ENCODE measurements around the gene FAM110A. TPM values are rescaled to one million over a fixed set of nuclear protein-coding genes. Genes with fewer than 3 reads are reported as not detected.
"Not testable (repeated sequence)": the region's sequence is repeated elsewhere in the genome, so short reads cannot be mapped to it uniquely, and the experiment has no call there.

The FAM110A gene
- total and polyA plus RNA-seq, 4 experiments from 2014 or later: 8.1 to 21.7 (median 17.6) TPM

DNA sequence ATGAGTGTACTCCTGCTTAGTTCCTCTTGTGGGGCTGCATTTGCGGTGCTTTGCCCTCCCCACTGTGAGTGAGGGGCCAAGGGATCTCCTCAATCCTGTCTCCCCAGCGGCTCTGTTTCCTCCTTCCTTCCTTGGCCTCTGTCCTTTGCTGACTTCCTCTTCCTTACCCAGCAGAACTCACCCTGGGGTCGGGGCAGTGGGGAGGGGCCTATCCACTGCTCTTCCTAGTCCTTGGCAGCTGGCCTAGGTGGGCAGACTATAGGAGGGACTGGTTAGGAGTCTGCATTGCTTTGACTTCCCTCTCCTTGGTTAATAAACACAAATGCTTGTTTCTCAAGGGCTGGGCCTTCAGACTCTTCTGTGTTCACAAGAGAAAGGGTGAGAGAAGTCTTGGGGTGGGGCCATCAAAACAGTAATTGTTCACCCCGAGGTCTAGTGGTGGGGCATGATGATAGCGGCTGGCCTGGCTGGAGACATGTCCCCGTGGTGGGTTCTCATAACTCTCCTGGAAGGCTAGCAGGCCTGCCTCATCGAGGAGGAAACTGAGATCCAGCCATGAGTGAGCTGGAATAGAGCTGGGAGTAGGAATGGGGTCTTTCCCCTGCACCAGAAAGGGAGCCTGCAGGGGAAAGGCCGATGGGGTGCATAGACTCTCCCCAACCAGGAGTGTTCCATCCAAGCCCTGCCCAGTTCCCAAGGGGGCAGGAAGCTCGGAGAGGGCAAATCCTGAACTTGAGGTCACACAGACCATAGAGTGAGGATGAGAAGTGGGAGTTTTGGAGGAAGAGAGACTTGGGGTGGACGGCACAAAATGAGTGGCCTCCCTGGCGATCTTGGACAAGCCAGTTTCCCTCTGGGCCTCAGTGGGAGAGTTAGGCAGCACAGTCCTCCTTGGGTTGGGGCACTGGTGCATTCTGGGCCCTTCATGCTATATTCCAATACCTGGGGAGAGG is 12.7 kb downstream of the FAM110A start:
- ChIA-PET POLR2A (ENCODE audit: partially characterized antibody) (interaction anchor here (0.7 to 6.5 kb wide), 10 partner anchors 8 to 110 kb away, joined by 3 to 130 read pairs (median 4); partner anchors contain the start of gene FAM110A), CTCF (ENCODE audit: partially characterized antibody) (interaction anchor here (1.0 to 3.2 kb wide), 8 partner anchors 8 to 111 kb away, joined by 3 to 20 read pairs (median 6); partner anchors contain the start of gene FAM110A)
- H3K36me3 Mint-ChIP-seq: peaks cover 8 to 11% of the 10 kb centered on the region in 2 donors
- no peak for DNase-seq
- peaks cover 73% of the 10 kb centered on the region for H3K4me1 ChIP-seq (ENCODE audit: insufficient read depth, low read length)
- H3K27me3 ChIP-seq (ENCODE audit: insufficient read depth, low read length): no peaks in the 10 kb centered on the region
- peak overlapping the region; percentile 70 for H3K27ac ChIP-seq (ENCODE audit: low read depth, low read length)
- no peaks in the 10 kb centered on the region for H3K9me3 Mint-ChIP-seq
- peak overlapping the region; percentile 91 to 98 (median 95) for H3K27ac Mint-ChIP-seq
- H3K27me3 Mint-ChIP-seq: no peaks in the 10 kb centered on the region
- intact Hi-C loops (cut with micrococcal nuclease): loop anchor here (10.0 kb wide), 2 partner anchors 549 to 619 kb away; partner anchors contain the start of genes FKBP1A and NSFL1C
- H3K9me3 ChIP-seq (ENCODE audit: control insufficient read depth in 1 of 2, low read length in 2 of 2): no peaks in the 10 kb centered on the region
- H3K36me3 ChIP-seq (ENCODE audit: insufficient read depth, low read length): no peaks in the 10 kb centered on the region
- peak overlapping the region; percentile 67 to 74 for H3K4me3 ChIP-seq (ENCODE audit: low read length in 2 of 2)
- peaks cover 31 to 69% (median 47%) of the 10 kb centered on the region in 4 donors for H3K4me1 Mint-ChIP-seq
- peak overlapping the region; percentile 86 to 96 (median 89) for H3K4me3 Mint-ChIP-seq

DNA sequence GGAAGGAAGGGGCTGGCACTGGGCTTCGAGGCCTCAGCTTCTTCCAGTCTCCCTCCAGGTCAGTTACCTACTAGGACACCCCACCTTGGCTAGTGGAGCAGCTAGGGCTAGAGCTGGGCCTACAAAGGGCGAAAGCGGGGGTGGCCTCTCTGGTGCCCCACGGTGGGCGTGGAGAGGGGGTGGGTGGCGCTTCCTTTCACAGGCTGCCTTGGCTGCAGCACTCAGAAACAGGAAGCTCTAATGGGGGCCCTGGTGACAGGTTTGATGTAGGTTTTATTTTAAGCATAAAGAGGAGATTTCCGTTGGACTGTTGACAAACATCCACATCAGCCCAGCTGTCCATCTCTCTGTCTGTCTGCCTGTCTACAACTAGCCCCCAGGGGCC is 13.4 kb downstream of the FAM110A start:
- Mint-ChIP-seq H3K9me3 (no peaks in the 10 kb centered on the region), H3K4me1 (peaks cover 34 to 71% (median 52%) of the 10 kb centered on the region in 4 donors), H3K4me3 (peak overlapping the region; percentile 86 to 96 (median 89)), H3K36me3 (peaks cover 14% of the 10 kb centered on the region in 2 donors), H3K27ac (peak overlapping the region; percentile 91 to 98 (median 95)), H3K27me3 (no peaks in the 10 kb centered on the region)
- Histone ChIP-seq H3K27ac (ENCODE audit: low read depth, low read length) (peak overlapping the region; percentile 70), H3K36me3 (ENCODE audit: insufficient read depth, low read length) (no peaks in the 10 kb centered on the region), H3K27me3 (ENCODE audit: insufficient read depth, low read length) (no peaks in the 10 kb centered on the region), H3K4me1 (ENCODE audit: insufficient read depth, low read length) (peaks cover 73% of the 10 kb centered on the region), H3K9me3 (ENCODE audit: control insufficient read depth in 1 of 2, low read length in 2 of 2) (no peaks in the 10 kb centered on the region), H3K4me3 (ENCODE audit: low read length in 2 of 2) (peak overlapping the region; percentile 67 to 74)
- DNase-seq: peak; percentile 47 to 68 (median 50)
- ChIA-PET POLR2A (ENCODE audit: partially characterized antibody) (interaction anchor here (0.7 to 6.5 kb wide), 10 partner anchors 9 to 109 kb away, joined by 3 to 130 read pairs (median 4); partner anchors contain the start of gene FAM110A), CTCF (ENCODE audit: partially characterized antibody) (interaction anchor here (1.0 to 3.2 kb wide), 7 partner anchors 9 to 110 kb away, joined by 3 to 20 read pairs (median 5); partner anchors contain the start of gene FAM110A)
- intact Hi-C loops (cut with micrococcal nuclease): loop anchor here (10.0 kb wide), 2 partner anchors 548 to 618 kb away; partner anchors contain the start of genes FKBP1A and NSFL1C

DNA sequence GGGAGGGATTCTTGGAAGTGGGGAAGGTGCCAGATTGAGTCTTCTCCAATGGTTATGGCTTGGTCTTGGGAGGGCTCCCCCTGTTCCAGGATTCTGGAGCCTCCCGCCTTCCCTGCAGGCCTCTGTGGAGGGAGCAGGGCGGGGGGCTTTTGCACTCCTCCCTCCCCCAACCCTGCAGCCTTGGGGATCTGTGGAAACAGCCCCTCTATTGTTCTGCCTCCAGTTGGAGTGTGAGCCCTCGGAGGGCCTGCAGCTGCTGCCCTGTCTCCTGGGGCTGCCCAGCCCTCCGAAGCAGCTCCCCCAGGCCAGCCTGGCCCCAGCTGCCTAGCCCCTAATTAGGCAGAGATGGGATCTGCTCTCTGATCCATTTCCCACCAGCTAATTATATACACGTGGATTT is 14.7 kb downstream of the FAM110A start:
- Mint-ChIP-seq H3K27me3 (no peaks in the 10 kb centered on the region), H3K4me3 (peak overlapping the region in 1 of 8 donors; percentile 93), H3K36me3 (peaks cover 16 to 18% of the 10 kb centered on the region in 2 donors), H3K9me3 (no peaks in the 10 kb centered on the region), H3K27ac (peak overlapping the region in 5 of 7 donors; percentile 7 to 95 (median 93)), H3K4me1 (peaks cover 31 to 70% (median 53%) of the 10 kb centered on the region in 4 donors)
- POLR2A ChIA-PET (ENCODE audit: partially characterized antibody): interaction anchor here (6.5 kb wide), 1 partner anchor 15 kb away, joined by 130 read pairs; the partner anchor contains the start of gene FAM110A
- no peak overlapping the region for H3K27ac ChIP-seq (ENCODE audit: low read depth, low read length)
- H3K4me3 ChIP-seq (ENCODE audit: low read length in 2 of 2): no peak overlapping the region
- CTCF ChIA-PET (ENCODE audit: partially characterized antibody): interaction anchor here (1.8 to 3.2 kb wide), 4 partner anchors 10 to 108 kb away, joined by 5 to 20 read pairs (median 12); partner anchors contain the start of gene FAM110A
- intact Hi-C loops (cut with micrococcal nuclease): loop anchor here (10.0 kb wide), 2 partner anchors 547 to 617 kb away; partner anchors contain the start of genes FKBP1A and NSFL1C
- H3K27me3 ChIP-seq (ENCODE audit: insufficient read depth, low read length): no peaks in the 10 kb centered on the region
- H3K9me3 ChIP-seq (ENCODE audit: control insufficient read depth in 1 of 2, low read length in 2 of 2): no peaks in the 10 kb centered on the region
- no peak for DNase-seq
- H3K4me1 ChIP-seq (ENCODE audit: insufficient read depth, low read length): peaks cover 65% of the 10 kb centered on the region
- no peaks in the 10 kb centered on the region for H3K36me3 ChIP-seq (ENCODE audit: insufficient read depth, low read length)

DNA sequence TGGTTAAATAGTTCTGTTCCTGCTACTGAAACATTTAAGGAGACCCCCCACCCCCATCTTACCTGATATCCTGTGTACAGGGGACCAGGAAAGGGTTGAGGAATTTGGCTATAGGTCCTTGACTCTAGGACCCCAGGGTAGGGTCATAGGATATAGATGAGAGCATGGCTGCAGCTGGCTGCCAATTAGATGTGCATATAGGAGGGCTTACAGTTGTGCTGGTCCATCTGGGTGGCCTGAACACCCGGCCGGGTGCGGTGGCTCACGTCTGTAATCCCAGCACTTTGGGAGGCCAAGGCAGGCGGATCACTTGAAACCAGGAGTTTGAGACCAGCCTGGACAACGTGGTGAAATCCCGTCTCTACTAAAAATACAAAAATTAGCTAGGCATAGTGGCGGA is 15.2 kb downstream of the FAM110A start:
- peak overlapping the region in 1 of 8 donors; percentile 22 for H3K4me3 Mint-ChIP-seq
- not testable (repeated sequence) for H3K27me3 Mint-ChIP-seq; H3K4me3 ChIP-seq (ENCODE audit: low read length in 2 of 2); H3K9me3 Mint-ChIP-seq; H3K27ac ChIP-seq (ENCODE audit: low read depth, low read length); DNase-seq; H3K36me3 ChIP-seq (ENCODE audit: insufficient read depth, low read length); H3K27me3 ChIP-seq (ENCODE audit: insufficient read depth, low read length); H3K9me3 ChIP-seq (ENCODE audit: control insufficient read depth in 1 of 2, low read length in 2 of 2)
- intact Hi-C loops (cut with micrococcal nuclease): loop anchor here (10.0 kb wide), 2 partner anchors 546 to 616 kb away; partner anchors contain the start of genes FKBP1A and NSFL1C
- H3K36me3 Mint-ChIP-seq: peaks cover 17 to 20% of the 10 kb centered on the region in 2 donors
- H3K4me1 ChIP-seq (ENCODE audit: insufficient read depth, low read length): peaks cover 59% of the 10 kb centered on the region
- peak overlapping the region in 2 of 7 donors; percentile 38 to 68 for H3K27ac Mint-ChIP-seq
- ChIA-PET POLR2A (ENCODE audit: partially characterized antibody) (interaction anchor here (6.5 kb wide), 1 partner anchor 15 kb away, joined by 130 read pairs; the partner anchor contains the start of gene FAM110A), CTCF (ENCODE audit: partially characterized antibody) (interaction anchor here (3.0 to 3.2 kb wide), 2 partner anchors 11 to 16 kb away, joined by 17 to 20 read pairs; partner anchors contain the start of gene FAM110A)
- H3K4me1 Mint-ChIP-seq: peaks cover 31 to 72% (median 54%) of the 10 kb centered on the region in 4 donors

DNA sequence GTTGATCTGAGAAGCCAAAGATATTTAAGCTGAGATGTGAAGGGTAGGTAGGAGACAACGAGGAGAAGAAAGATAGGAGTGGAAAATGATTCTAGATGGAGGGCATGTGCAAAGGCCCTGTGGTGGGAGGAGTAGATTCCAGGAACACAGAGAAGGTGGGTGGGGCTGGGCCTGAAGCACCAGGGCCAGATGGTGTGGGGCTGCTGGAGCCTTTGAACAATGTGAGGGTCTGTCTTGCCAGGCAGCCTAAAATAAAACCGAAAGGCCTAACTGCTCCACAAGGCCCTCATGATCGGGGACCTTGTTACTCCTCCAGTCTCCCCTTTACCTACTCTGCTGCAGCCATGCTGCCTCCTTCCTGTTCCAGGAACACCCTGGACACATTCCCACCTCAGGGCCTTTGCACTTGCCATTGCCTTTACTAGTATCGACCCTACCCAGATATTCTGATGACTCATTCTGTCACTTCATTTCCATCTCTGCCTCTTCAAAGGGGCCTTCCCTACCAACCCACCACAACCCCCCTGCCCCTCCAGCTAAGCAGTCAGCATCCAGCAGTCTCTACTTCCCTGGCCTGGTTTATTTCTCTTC is 20.0 kb downstream of the FAM110A start:
- H3K4me1 ChIP-seq (ENCODE audit: insufficient read depth, low read length): peaks cover 45% of the 10 kb centered on the region
- H3K4me1 Mint-ChIP-seq: peaks cover 23 to 69% (median 47%) of the 10 kb centered on the region in 4 donors
- intact Hi-C loops (cut with micrococcal nuclease): no loop called here
- CTCF ChIA-PET (ENCODE audit: partially characterized antibody): interaction anchor here (1.6 kb wide), 1 partner anchor 67 kb away, joined by 3 read pairs; no protein-coding TSS in a partner anchor
- peaks cover 10 to 20% of the 10 kb centered on the region in 2 donors for H3K36me3 Mint-ChIP-seq
- no peak for DNase-seq
- peak overlapping the region in 1 of 8 donors; percentile 54 for H3K4me3 Mint-ChIP-seq
- H3K27me3 ChIP-seq (ENCODE audit: insufficient read depth, low read length): no peaks in the 10 kb centered on the region
- POLR2A ChIA-PET (ENCODE audit: partially characterized antibody): interaction anchor here (1.0 to 1.8 kb wide), 2 partner anchors 9 to 20 kb away, joined by 5 to 7 read pairs; partner anchors contain the start of gene FAM110A
- H3K27ac ChIP-seq (ENCODE audit: low read depth, low read length): no peak overlapping the region
- H3K9me3 ChIP-seq (ENCODE audit: control insufficient read depth in 1 of 2, low read length in 2 of 2): no peaks in the 10 kb centered on the region
- no peaks in the 10 kb centered on the region for H3K27me3 Mint-ChIP-seq
- H3K9me3 Mint-ChIP-seq: no peaks in the 10 kb centered on the region
- no peak overlapping the region for H3K4me3 ChIP-seq (ENCODE audit: low read length in 2 of 2)
- H3K36me3 ChIP-seq (ENCODE audit: insufficient read depth, low read length): no peaks in the 10 kb centered on the region
- H3K27ac Mint-ChIP-seq: peak overlapping the region in 6 of 7 donors; percentile 38 to 91 (median 70)

DNA sequence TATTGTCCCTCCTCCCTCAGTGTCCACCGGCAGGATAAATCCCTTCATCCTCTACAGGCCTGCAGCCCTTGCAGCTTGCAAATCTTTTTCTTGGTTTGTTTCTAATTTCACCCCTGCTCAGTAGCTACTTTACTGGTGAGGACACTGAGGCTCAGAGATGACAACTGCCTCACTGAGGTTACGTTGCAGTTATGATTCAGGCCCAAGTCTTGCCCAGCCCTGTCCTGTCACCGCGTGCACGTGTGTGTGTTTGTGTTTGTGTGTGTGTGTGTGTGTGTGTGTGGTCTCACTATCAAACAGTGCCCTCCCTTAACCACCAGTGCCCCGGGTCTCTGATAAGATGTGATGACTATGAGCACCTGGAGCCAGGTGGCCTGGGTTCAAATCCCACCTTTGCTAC is 21.1 kb downstream of the FAM110A start:
- intact Hi-C loops (cut with micrococcal nuclease): no loop called here
- peaks cover 8 to 20% of the 10 kb centered on the region in 2 donors for H3K36me3 Mint-ChIP-seq
- no peaks in the 10 kb centered on the region for H3K27me3 ChIP-seq (ENCODE audit: insufficient read depth, low read length)
- H3K27ac ChIP-seq (ENCODE audit: low read depth, low read length): no peak overlapping the region
- peak overlapping the region in 3 of 7 donors; percentile 38 to 74 (median 53) for H3K27ac Mint-ChIP-seq
- no peak overlapping the region for H3K4me3 ChIP-seq (ENCODE audit: low read length in 2 of 2)
- peaks cover 54% of the 10 kb centered on the region for H3K4me1 ChIP-seq (ENCODE audit: insufficient read depth, low read length)
- H3K9me3 Mint-ChIP-seq: no peaks in the 10 kb centered on the region
- no peaks in the 10 kb centered on the region for H3K27me3 Mint-ChIP-seq
- H3K36me3 ChIP-seq (ENCODE audit: insufficient read depth, low read length): no peaks in the 10 kb centered on the region
- no peak for DNase-seq
- H3K4me1 Mint-ChIP-seq: peaks cover 25 to 76% (median 52%) of the 10 kb centered on the region in 4 donors
- no peaks in the 10 kb centered on the region for H3K9me3 ChIP-seq (ENCODE audit: control insufficient read depth in 1 of 2, low read length in 2 of 2)
- ChIA-PET POLR2A (ENCODE audit: partially characterized antibody) (interaction anchor here (1.0 to 1.8 kb wide), 2 partner anchors 10 to 21 kb away, joined by 5 to 7 read pairs; partner anchors contain the start of gene FAM110A), CTCF (ENCODE audit: partially characterized antibody) (no interaction called here)
- H3K4me3 Mint-ChIP-seq: no peak overlapping the region

Data from CD4-positive, alpha-beta memory T cell (primary cell).